GM18508 (cell line): ENCODE measurements around the gene TNIK.
"Not testable (repeated sequence)": the region's sequence is repeated elsewhere in the genome, so short reads cannot be mapped to it uniquely, and the experiment has no call there.

Source experiments
- ATAC-seq: cut with Tn5 transposase; IDR thresholded peaks from one replicate; pipeline ENCODE4 v1.9.1; 2021; ENCODE audit warnings: moderate number of reproducible peaks; ENCODE audit not compliant: insufficient read depth, unreplicated experiment

TNIK gene

DNA sequence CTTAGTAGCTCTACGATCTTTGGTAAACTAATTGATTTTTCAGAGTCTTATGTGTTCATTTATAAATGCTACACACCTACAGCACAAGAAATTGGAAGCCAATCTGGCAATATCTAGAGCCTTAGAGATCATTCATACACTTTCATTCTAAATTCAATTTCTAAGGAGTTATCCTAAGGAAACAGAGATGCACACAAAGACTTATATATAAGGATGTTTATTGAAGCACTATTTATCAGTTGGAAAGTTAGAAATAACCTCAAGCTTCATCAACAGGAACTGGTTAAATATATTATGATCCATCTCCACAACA lies 12.7 kb downstream of the TNIK start:
- ATAC-seq: not testable (repeated sequence)

DNA sequence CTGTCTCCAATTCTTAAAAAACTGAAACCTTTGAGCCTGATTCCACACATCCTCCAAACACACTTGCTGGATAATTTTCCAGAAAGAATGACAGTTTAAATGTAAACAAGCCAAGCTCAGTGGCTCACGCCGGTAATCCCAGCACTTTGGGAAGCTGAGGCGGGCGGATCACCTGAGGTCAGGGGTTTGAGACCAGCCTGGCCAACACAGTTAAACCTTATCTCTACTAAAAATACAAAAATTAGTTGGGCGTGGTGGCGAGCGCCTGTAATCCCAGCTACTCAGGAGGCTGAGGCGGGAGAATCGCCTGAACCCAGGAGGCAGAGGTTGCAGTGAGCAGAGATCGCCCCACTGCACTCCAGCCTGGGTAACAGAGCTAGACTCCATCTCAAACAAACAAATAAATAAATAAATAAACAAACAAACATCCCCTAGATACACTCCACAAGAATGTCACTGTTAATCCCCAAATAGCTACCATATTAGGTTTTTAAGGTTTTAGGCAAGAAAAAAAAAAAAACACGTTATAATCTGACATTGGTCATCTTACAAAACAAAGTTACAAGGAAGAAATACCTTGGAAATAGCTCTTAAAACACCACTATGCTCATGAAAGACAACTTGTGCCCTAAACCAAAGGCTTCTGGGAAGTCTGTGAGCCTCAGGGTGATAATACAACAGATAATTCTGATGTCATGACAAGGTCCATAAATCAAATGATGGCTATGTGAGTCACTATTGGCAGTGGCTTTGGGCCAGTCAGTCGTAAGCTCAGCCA lies 13.2 kb downstream of the TNIK start:
- no peak for ATAC-seq

DNA sequence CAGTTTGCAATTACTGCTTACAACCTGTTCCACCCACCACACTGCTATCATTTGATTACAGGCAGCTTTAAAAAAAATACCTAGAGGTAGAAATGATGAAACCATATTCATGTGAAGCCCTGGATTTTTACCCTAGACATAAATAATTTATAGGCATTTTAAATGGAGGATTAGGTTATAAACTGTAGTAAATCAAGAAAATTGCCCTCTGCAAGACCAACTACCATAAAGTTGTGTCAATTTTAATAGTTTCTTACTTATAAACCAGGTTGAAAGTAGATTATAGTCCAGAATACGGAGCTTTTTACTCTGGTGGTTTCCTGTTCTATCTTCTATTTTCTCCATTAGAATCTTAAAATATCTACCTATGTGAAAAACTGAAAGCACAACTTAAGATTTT lies 13.9 kb downstream of the TNIK start:
- ATAC-seq: no peak

DNA sequence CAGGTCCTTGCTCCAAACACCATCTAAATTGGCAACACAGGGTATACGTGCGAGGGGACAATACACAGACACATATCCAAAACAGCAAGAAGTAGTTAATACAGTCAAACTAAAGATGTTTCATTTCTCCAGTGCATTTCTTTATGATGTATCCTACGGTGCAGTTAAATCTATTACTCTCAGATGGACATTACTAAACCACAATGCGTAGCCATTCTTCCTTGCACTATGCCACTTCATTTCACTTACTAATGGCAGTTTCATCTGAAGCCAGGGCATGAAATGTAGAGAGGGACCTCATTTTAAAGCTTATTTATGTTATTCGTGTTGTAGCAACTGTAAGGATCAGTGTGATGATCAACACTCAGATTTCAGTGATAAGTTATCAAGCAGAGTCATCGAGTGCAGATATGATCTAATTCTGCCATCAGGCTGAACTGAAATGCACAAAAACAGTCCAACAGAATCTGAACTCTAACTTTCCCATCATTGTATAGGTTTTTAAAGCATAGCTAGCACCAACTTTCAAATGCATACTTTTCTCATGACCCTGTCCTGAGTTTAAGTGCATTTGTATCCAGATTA lies 14.5 kb downstream of the TNIK start:
- no peak for ATAC-seq

DNA sequence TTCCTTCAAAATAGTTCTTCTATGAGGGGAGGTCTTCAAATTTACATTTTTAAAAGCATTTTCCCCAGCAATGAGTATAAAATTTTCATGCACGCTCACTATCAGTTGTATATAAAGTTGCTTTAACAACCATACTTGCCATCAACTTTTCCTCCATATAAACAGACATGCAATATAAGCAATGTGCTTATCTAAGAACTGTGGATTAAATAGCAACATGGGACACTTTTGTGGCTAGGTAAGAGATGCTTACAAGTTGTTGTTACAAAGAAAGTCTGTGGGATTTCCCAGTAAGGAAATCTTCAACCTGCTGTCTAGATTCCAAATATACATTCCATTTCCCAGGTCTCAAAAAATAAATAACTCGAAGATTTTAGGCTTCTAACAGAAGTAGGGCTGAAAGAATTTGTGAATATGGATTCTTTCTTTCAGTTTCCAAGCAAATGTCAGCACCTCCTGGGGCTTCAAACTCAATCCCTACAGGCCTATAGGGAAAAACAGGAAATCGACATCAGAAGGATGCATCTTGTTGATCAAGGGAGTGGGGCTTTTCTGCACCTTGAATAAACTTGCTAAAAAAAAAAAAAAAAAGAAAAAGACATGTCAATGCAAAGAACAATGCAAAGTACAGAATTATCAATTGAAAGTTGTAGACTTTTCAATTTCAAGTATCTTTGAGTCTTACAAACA lies 16.1 kb downstream of the TNIK start:
- no peak for ATAC-seq

DNA sequence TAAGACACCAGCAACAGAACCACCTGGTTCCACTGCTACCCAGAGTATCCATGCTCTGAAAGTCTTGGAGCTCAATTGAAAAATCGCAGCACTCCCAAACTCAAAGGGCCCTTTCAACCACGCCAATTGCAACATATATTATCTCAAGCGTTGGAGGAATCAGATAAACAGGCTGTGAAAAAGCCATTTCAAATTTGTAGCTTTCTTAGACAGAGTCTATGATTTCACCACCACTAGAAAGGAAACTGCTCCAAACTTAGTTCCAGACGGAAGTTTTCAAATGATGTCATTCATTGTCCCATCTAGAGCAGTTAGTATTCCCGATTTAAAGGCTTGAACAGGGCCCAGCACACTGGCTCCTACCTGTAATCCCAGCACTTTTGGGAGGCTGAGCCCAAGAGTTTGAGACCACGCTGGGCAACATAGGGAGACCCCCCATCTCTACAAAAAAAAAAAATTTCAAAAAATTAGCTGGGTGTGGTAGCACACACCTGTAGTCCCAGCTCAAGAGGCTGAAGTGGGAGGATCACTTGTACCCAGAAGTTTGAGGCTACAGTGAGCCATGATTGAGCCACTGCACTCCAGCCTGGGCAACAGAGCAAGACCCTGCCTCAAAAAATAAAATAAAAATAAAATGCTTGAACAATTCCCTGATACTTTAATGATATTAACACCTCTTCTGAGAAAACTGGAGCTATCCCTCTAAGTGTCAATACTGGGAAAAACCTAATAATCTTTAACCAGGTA lies 16.8 kb downstream of the TNIK start:
- no peak for ATAC-seq

DNA sequence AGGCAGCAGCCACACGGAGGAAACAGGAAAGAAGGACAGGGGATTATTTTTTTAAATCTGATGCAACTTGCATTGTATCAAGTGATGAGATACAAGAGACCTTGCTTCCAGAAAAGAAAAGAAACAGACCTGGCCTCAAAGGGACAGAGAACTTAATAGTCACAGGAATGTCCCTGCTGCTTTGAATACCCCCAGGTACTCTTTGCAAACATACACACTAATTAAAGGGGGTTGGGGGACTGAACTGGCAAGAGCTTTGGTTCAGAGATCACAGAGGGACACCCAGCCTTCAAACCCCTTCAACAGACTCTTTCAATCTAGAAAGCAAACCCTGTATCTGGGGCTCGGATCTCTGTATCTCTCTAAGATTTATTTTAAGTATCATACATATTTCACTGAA lies 18.0 kb downstream of the TNIK start:
- ATAC-seq: no peak

DNA sequence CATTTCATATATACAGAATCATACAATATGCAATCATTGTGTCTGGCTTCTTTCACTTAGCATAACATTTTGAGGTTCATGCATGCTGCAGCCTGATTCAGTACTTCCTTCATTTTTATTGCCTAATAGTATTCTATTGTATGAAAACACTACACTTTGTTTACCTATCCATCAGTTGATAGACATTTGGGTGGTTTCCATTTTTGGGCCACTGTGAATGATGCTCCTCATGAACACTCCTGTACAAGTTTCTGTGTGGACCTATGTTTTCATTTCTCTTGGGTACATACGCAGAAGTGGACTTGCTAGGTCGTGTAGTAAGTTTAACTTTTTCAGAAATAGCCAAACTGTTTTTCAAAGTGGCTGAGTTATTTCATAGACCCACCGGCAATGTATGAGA lies 18.8 kb downstream of the TNIK start:
- no peak for ATAC-seq

DNA sequence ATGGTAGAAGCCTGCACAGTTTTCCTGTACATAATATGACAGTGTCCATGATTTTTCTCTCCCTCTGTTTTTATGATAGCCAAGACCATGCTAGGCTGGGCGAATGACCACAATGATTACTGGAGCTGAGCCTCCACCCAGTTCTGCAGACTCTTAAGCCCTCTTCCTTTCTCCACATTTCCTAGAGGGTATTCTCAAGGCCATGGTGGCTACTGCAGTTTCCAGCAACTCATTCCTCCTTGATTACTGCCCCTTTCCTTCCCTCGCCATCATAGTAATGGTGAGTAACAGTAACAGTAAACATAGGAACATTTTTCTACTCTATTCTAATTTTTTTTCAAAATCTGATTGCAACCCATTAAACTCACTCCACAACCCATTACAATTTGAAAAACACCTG lies 20.2 kb downstream of the TNIK start:
- no peak for ATAC-seq

DNA sequence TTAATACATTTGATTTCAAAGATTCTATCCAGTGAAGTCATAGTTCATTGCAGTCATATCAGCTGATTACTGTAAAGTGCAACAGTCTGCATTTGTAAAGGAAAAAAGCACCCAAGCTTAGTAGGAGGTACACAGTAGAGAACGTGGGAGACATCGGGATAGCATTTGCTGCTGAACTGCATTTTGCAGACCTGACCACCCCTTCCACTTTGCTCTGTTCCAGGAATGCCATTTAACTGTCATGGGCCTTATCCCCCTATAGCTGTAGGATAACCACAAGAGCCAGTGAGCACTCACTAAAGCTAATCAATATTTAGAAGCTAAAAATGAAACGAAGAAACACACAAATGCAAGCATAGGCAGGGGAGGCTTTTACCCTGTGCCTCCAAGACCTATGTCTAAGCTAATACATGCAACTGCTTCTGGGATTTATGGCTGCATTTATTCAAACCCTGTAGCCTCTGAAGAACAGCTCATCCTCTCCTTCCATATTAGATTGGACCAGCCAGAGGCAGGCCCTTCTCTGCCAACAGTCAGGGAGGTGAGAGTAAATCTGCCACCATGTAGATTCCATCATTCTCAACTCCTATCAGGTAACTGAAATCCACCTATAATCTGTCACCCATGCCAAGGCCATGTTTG lies 23.0 kb downstream of the TNIK start:
- no peak for ATAC-seq

DNA sequence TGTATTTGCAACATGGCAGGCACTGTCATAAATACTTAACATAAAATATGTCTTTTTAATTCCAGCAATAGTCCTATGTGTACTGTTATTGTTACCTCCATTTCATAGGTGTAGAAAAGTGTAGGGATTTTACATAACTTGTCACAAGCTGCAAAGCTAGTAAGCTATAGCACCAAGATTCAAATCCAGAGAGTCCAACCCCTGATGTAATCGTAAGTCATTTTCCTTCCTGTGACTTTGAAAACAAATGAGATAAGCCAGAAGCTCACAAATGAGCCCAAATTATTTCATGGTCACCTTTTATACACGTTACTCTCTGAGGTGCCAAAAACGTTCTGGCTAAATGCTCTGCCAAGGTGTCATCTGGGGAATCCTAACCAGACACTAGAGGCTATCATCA lies 23.8 kb downstream of the TNIK start:
- ATAC-seq: no peak

DNA sequence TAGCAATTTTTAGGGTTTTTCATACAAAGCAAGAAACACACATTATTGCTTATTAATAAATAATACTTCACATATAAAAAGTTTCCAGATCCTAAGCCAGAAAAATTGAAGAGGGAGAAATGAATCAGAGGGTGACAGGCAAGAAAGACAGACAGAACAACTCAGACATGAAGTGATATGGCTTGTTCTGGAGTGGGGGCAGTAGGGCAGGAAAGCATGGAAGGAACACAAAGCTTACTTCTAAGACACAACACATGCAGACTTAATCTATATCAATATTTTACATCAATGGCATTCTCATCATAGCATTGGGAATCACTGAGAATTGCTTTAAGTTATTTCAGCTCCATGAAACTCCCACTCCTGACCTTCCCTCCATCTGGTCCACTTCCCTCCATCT lies 24.4 kb downstream of the TNIK start:
- ATAC-seq: no peak

DNA sequence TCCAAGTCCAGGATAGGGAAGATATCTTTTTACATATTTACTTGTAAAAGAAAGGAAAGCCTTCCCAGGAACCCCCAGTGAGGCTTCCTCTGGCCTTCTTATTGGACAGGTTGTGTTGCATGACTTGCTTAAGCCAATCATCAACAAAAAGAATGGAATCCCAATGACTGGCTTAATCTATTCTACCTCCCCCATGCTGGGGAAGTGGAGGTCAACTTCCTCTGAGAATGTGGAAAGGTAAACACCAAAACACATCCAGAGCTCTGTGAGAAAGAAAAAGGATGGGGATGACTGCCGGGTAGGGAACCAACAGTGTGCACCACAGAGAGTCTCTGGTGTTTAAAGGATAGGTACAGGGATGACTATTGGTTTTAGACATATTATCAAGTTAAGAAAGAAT lies 25.1 kb downstream of the TNIK start:
- no peak for ATAC-seq

DNA sequence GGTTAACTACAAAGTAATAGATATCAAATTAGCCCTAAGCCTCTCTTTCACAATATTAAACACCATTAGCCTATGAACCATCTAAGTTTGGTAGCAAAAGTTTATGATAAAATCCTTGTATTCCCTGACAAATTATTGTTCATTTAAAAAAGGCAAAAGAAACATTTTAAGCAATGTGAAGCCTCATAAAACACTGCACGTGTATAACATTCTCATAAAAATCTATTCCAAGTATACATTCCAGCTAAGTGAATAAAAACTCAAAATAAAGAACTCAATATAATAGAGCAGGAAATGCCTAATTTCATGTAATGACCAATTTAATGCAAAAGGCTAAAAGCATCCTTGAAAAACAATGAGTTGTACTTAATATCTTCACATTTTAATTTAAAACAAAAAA lies 27.7 kb downstream of the TNIK start:
- ATAC-seq: no peak

DNA sequence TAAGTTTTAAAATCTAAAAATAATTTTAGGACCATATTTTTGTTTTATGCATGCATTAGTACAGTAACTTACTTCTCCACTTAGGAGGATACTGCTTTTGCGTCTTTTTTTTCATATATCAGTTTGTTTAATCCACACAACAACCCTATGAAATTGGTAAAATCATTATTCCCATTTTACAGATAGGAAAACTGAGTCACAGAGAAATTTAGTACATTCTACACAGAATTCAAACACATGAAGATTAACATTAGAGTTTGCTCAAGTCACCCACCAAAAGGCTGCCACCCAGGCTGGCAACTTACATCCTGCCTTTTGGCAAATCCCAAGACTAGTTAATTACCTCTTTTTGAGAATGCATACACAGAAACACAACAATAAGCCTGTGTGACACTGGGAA lies 28.7 kb downstream of the TNIK start:
- ATAC-seq: no peak

DNA sequence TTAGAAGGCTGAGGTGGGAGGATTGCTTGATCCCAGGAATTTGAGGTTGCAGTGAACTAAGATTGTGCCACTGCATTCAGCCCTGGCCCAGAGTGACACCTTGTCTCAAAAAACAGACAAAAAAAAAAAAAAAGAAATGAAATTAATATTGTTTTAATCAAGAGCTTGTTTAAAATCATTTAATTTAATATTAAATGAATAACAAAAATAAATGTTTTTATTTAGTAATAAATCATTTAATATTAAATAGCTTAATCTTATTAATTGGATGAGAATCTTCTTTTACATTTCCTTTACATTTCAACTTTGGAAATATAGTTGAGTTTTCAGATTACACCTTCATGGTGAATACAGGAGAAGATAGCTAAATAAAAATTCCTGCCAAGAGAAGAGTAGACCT lies 29.7 kb downstream of the TNIK start:
- no peak for ATAC-seq

DNA sequence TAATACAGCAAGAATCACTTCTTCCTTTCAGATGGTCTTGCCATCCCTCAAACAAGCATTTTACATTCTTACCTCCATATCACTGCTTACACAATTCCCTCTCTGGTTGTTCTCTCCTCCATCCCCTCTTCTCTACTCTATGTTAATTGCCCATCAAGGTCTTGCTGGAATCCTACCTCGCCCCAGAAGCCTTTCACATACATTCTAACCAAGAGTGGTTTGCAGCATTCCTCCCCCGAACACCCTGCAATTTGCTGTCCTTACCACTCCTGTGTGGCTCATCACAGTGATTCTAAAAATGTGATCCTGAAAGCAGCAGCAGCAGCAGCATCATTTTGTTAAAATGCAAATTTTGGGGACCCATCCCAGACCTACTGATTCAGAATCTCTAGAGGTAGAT lies 30.6 kb downstream of the TNIK start:
- no peak for ATAC-seq

DNA sequence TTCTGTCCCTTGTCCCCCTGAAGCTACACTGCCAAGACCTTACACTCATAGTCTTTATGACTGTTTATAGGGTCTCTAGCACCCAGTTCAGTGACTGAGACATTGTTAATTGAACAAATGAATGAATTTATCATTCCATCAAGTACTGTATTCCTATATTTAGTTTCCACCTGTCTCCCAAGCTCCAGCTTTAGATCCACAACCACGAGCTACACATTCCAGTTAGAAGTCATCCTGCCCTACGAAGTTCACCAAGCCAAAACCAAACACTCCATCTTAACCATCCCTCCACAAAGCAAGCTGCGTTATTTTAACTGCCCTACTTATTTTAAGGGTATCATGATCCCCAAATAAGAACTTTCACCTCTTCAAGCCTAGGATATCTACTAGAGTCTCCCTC lies 31.3 kb downstream of the TNIK start:
- no peak for ATAC-seq

DNA sequence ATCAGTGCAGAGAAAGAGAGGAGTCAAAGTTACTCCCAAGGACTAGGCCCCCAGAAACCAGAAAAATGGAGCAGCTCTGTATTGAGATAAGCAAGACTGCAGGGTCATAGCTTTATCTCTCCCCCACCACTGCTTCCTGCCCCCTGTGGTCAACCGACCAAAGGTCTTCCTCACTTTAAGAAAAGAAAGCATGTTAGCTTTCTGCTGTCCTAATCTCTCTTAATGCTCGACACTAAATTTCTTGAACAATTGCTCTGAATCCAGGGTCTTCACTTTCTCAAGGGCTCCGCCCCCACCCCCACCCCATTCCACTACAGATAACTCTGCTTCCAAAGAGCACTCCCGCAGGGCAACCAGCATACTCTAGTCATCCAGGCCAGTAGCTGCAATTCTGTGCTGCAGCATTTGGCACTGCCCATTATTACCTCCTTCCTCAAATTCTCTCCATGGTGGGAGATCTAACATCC lies 31.9 kb downstream of the TNIK start:
- no peak for ATAC-seq

DNA sequence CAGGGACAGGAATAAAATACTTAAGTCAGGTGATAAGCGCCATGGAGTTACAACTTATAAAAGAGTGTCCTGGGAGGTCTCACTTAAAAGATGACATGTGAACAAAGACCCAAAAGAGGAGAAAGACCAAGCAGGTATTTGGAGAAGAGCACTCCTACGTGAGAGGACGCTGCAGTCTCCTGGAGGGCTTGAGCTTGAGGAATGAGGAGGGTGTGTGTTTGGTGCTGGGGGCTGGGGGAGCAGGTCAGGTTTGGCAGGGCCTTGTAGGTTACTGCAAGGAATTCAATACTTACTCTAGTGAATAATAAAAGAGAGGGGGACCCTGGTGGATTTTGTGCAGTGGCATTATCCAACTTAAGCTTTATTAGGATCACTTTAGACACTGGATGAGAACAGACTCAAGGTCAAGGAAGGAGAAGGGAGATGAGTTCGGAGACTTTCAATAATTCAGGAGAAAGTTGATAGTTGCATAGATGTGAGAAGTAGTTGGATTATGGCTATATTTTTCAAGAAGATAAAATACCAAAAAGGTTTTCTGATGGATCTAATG lies 32.4 kb downstream of the TNIK start:
- ATAC-seq: no peak
